Occipital lobe (tissue), 2 donors: ENCODE data around the gene BDKRB1. TPM values are rescaled to one million over a fixed set of nuclear protein-coding genes. Genes with fewer than 3 reads are reported as not detected.

Source experiments
- DNase-seq: peaks from one replicate; lab custom pipeline; 2025; lab: John Stamatoyannopoulos, UW
- total RNA-seq: library from RNA; depleted of rRNA; stranded (reverse); fragments of >200 nt; gene quantifications from one replicate; pipeline ENCODE4 v1.2.3, GENCODE V29; 2014

BDKRB1 gene
- total RNA-seq, 1 donor from 2014 or later, result not detected

GRCh38 chr14:96261053-96261452, 5.0 kb downstream of the BDKRB1 start:
- DNase-seq, result no peak

GRCh38 chr14:96261772-96262655, 6.0 kb downstream of the BDKRB1 start:
- DNase-seq, result no peak

GRCh38 chr14:96263347-96264199, 7.6 kb downstream of the BDKRB1 start:
- DNase-seq, result no peak

- no peak for DNase-seq
Measured at GRCh38 chr14:96264200-96264553, 8.2 kb downstream of the BDKRB1 start.

- DNase-seq, result no peak
Measured at GRCh38 chr14:96264853-96265252, 8.8 kb downstream of the BDKRB1 start.

GRCh38 chr14:96265383-96266095, 9.5 kb downstream of the BDKRB1 start:
- DNase-seq, result no peak

- no peak for DNase-seq
Measured at GRCh38 chr14:96267336-96267735, 11.3 kb downstream of the BDKRB1 start.

GRCh38 chr14:96267916-96268315, 11.9 kb downstream of the BDKRB1 start:
- no peak for DNase-seq

GRCh38 chr14:96268431-96269358, 12.7 kb downstream of the BDKRB1 start:
- DNase-seq, result no peak

GRCh38 chr14:96269359-96269710, 13.3 kb downstream of the BDKRB1 start:
- DNase-seq, result no peak

GRCh38 chr14:96270565-96271420, 14.8 kb downstream of the BDKRB1 start:
- no peak for DNase-seq

- DNase-seq, result no peak
Measured at GRCh38 chr14:96271421-96271762, 15.4 kb downstream of the BDKRB1 start.

- no peak for DNase-seq
Measured at GRCh38 chr14:96272777-96273473, 16.9 kb downstream of the BDKRB1 start.

- no peak for DNase-seq
Measured at GRCh38 chr14:96273629-96274028, 17.6 kb downstream of the BDKRB1 start.

- no peak for DNase-seq
Measured at GRCh38 chr14:96274122-96274521, 18.1 kb downstream of the BDKRB1 start.

GRCh38 chr14:96274543-96274942, 18.5 kb downstream of the BDKRB1 start:
- DNase-seq, result no peak

GRCh38 chr14:96275177-96276112, 19.4 kb downstream of the BDKRB1 start:
- DNase-seq, result peak; percentile 25

GRCh38 chr14:96277890-96278289, 21.9 kb downstream of the BDKRB1 start:
- DNase-seq, result no peak
